Vagina (tissue), 2 donors: ENCODE measurements around the gene NPPB. TPM values are rescaled to one million over a fixed set of nuclear protein-coding genes. Genes with fewer than 3 reads are reported as not detected.
"Not testable (repeated sequence)": the region's sequence is repeated elsewhere in the genome, so short reads cannot be mapped to it uniquely, and the experiment has no call there.

ENCODE experiments used
- DNase-seq, 2 donors: peaks; one replicate each; pipeline ENCODE4 v3.0.0-alpha.2; 2017; ENCODE audit errors: extremely low spot score in 2 of 2
- H3K27ac ChIP-seq: fragments of 200-600 bp; sonication (generic); one replicate; pipeline ENCODE4 v1.5.1; 2019
- H3K27me3 ChIP-seq: fragments of 200-600 bp; sonication (generic); one replicate; pipeline ENCODE4 v1.5.1; 2019
- H3K36me3 ChIP-seq, 2 donors: fragments of 200-600 bp; sonication (generic); one replicate each; pipeline ENCODE4 v1.5.1; 2017 to 2019
- H3K4me1 ChIP-seq: fragments of 200-600 bp; sonication (generic); one replicate; pipeline ENCODE4 v1.5.1; 2019
- H3K4me3 ChIP-seq, 2 donors: fragments of 200-600 bp; sonication (generic); 1 replicate in 1 of 2; 2 replicates in 1 of 2; pipeline ENCODE4 v1.5.1; 2016 to 2019
- H3K9me3 ChIP-seq: fragments of 200-600 bp; sonication (generic); one replicate; pipeline ENCODE4 v1.5.1; 2019
- CTCF ChIP-seq, 3 experiments: fragments of 450-650 bp in 2 of 3; fragments of 200-600 bp in 1 of 3; sonication (generic) in 1 of 3; IDR thresholded peaks; one replicate each; pipeline ENCODE4 v1.5.1; 2017 to 2019; ENCODE audit warnings: antibody characterized with exemption in 3 of 3, mild to moderate bottlenecking in 2 of 3, moderate library complexity in 2 of 3
- POLR2A ChIP-seq, 2 donors: fragments of 450-650 bp; IDR thresholded peaks; one replicate each; pipeline ENCODE4 v1.6.1; 2017; ENCODE audit warnings: antibody characterized with exemption in 2 of 2, mild to moderate bottlenecking in 2 of 2, moderate library complexity in 2 of 2
- POLR2AphosphoS5 ChIP-seq, 2 donors: sonication (generic); formaldehyde crosslinking; IDR thresholded peaks; one replicate each; pipeline ENCODE4 v1.9.0; 2017; ENCODE audit warnings: antibody characterized with exemption in 2 of 2, mild to moderate bottlenecking in 2 of 2, low read depth in 1 of 2; ENCODE audit not compliant: insufficient read depth in 1 of 2
- intact Hi-C: fragments of 100-400 bp; cut with DNase I; formaldehyde crosslinking; loops from one replicate; pipeline ENCODE4 v1.15.1; 2023
- total RNA-seq: library from RNA; depleted of rRNA; stranded (reverse); fragments of >200 nt; gene quantifications from one replicate; pipeline ENCODE4 v1.2.3, GENCODE V29; 2016

The NPPB gene
- total RNA-seq, 1 donor from 2014 or later, result not detected

GRCh38 chr1:11903210-11903609, 44.5 kb upstream of the NPPB start:
- no peaks in the 10 kb centered on the region for H3K9me3 ChIP-seq
- H3K27me3 ChIP-seq, result no peaks in the 10 kb centered on the region
- TF ChIP-seq POLR2A (IDR thresholded peaks at IDR 0.05), result no peak
- no peak for TF ChIP-seq CTCF (IDR thresholded peaks at IDR 0.05)
- no peak for TF ChIP-seq POLR2AphosphoS5 (IDR thresholded peaks at IDR 0.05; ENCODE audit: insufficient read depth in 1 of 2, low read depth in 1 of 2)
- no peak overlapping the region for H3K27ac ChIP-seq
- intact Hi-C loops, result loop anchor here (5.0 kb wide), 1 partner anchor 241 kb away; the partner anchor contains the start of gene FBXO6
- no peaks in the 10 kb centered on the region for H3K4me1 ChIP-seq
- no peak overlapping the region for H3K4me3 ChIP-seq
- no peaks in the 10 kb centered on the region for H3K36me3 ChIP-seq
- DNase-seq, result no peak

GRCh38 chr1:11901446-11901845, 42.7 kb upstream of the NPPB start:
- H3K4me3 ChIP-seq, H3K36me3 ChIP-seq, H3K27ac ChIP-seq, DNase-seq, H3K9me3 ChIP-seq, H3K4me1 ChIP-seq, H3K27me3 ChIP-seq: not testable (repeated sequence)
- intact Hi-C loops, result loop anchor here (5.0 kb wide), 1 partner anchor 239 kb away; the partner anchor contains the start of gene FBXO6

GRCh38 chr1:11898831-11899467, 40.2 kb upstream of the NPPB start:
- H3K4me1 ChIP-seq, result no peaks in the 10 kb centered on the region
- DNase-seq, result no peak
- H3K27me3 ChIP-seq, result no peaks in the 10 kb centered on the region
- intact Hi-C loops, result no loop called here
- TF ChIP-seq CTCF (IDR thresholded peaks at IDR 0.05) (no peak), POLR2A (IDR thresholded peaks at IDR 0.05) (no peak), POLR2AphosphoS5 (IDR thresholded peaks at IDR 0.05; ENCODE audit: insufficient read depth in 1 of 2, low read depth in 1 of 2) (no peak)
- no peak overlapping the region for H3K27ac ChIP-seq
- H3K9me3 ChIP-seq, result no peaks in the 10 kb centered on the region
- no peaks in the 10 kb centered on the region for H3K36me3 ChIP-seq
- no peak overlapping the region for H3K4me3 ChIP-seq

- Histone ChIP-seq H3K4me3 (no peak overlapping the region), H3K9me3 (no peaks in the 10 kb centered on the region), H3K36me3 (no peaks in the 10 kb centered on the region), H3K27me3 (no peaks in the 10 kb centered on the region), H3K4me1 (no peaks in the 10 kb centered on the region), H3K27ac (no peak overlapping the region)
- TF ChIP-seq CTCF (IDR thresholded peaks at IDR 0.05), result no peak
- TF ChIP-seq POLR2AphosphoS5 (IDR thresholded peaks at IDR 0.05; ENCODE audit: insufficient read depth in 1 of 2, low read depth in 1 of 2), result no peak
- no peak for TF ChIP-seq POLR2A (IDR thresholded peaks at IDR 0.05)
- no peak for DNase-seq
- intact Hi-C loops, result no loop called here
Measured at GRCh38 chr1:11898086-11898785, 39.5 kb upstream of the NPPB start.

GRCh38 chr1:11894501-11894900, 35.8 kb upstream of the NPPB start:
- H3K4me1 ChIP-seq, H3K27ac ChIP-seq, H3K36me3 ChIP-seq, H3K27me3 ChIP-seq, H3K9me3 ChIP-seq, H3K4me3 ChIP-seq, DNase-seq: not testable (repeated sequence)
- intact Hi-C loops, result loop anchor here (5.0 kb wide), 1 partner anchor 52 kb away; no protein-coding TSS in a partner anchor

- intact Hi-C loops, result loop anchor here (5.0 kb wide), 1 partner anchor 52 kb away; no protein-coding TSS in a partner anchor
- Histone ChIP-seq H3K4me3 (no peak overlapping the region), H3K4me1 (no peaks in the 10 kb centered on the region), H3K9me3 (no peaks in the 10 kb centered on the region), H3K27me3 (no peaks in the 10 kb centered on the region), H3K36me3 (no peaks in the 10 kb centered on the region), H3K27ac (no peak overlapping the region)
- no peak for DNase-seq
- TF ChIP-seq CTCF (IDR thresholded peaks at IDR 0.05) (peak; percentile 41 to 66 (median 52)), POLR2A (IDR thresholded peaks at IDR 0.05) (no peak), POLR2AphosphoS5 (IDR thresholded peaks at IDR 0.05; ENCODE audit: insufficient read depth in 1 of 2, low read depth in 1 of 2) (no peak)
Measured at GRCh38 chr1:11893907-11894251, 35.1 kb upstream of the NPPB start.
